ENCODE data around the gene KASH5. TPM values are rescaled to one million over a fixed set of nuclear protein-coding genes. Genes with fewer than 3 reads are reported as not detected.
"Not testable (repeated sequence)": the region's sequence is repeated elsewhere in the genome, so short reads cannot be mapped to it uniquely, and the experiment has no call there.

Gene KASH5
- total RNA-seq, 2 experiments from 2014 or later, result 0.96 to 1.2 TPM

DNA sequence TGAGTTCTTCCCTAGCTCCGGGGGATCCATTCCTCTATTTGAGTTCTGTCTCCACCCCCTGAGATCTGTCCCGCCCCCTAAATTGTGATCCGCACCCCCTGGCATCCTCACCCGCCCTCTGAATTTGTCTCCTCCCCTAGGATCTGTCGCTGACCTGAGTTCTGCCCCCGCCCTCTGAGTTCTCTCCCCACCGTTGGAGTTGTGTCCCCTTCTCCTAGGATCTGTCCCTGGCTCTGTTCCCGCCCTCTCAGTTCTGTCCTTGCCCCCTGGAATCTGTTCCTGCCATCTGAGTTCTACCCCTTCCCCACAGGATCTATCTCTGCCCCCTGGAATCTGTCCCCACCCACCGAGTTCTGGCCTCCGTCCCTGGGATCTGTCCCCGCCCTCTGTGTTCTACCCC, 54.3 kb downstream of the KASH5 start:
- ATAC-seq (no peak), DNase-seq (peak; percentile 54)
- ChIA-PET CTCF (interaction anchor here (0.6 to 1.9 kb wide), 5 partner anchors 12 to 50 kb away, joined by 3 to 5 read pairs (median 3); no protein-coding TSS in a partner anchor), POLR2A (interaction anchor here (0.5 kb wide), 1 partner anchor 585 kb away, joined by 4 read pairs; no protein-coding TSS in a partner anchor)
- Mint-ChIP-seq H3K4me3 (peak overlapping the region; percentile 73), H3K36me3 (ENCODE audit: low read depth) (peaks cover 6% of the 10 kb centered on the region), H3K9me3 (ENCODE audit: low read depth) (no peaks in the 10 kb centered on the region), H3K27me3 (peaks cover 49% of the 10 kb centered on the region), H3K4me1 (peaks cover 28% of the 10 kb centered on the region), H3K27ac (no peak overlapping the region)
- intact Hi-C loops (cut with DNase I, micrococcal nuclease), result loop anchor here (2.0 to 5.0 kb wide), 7 partner anchors 35 to 704 kb away; partner anchors contain the start of genes C19orf73 (in 1 of the 2), PPFIA3 (in 1 of the 2), PRMT1 (in 1 of the 2) and RPS11 (in 1 of the 2)

DNA sequence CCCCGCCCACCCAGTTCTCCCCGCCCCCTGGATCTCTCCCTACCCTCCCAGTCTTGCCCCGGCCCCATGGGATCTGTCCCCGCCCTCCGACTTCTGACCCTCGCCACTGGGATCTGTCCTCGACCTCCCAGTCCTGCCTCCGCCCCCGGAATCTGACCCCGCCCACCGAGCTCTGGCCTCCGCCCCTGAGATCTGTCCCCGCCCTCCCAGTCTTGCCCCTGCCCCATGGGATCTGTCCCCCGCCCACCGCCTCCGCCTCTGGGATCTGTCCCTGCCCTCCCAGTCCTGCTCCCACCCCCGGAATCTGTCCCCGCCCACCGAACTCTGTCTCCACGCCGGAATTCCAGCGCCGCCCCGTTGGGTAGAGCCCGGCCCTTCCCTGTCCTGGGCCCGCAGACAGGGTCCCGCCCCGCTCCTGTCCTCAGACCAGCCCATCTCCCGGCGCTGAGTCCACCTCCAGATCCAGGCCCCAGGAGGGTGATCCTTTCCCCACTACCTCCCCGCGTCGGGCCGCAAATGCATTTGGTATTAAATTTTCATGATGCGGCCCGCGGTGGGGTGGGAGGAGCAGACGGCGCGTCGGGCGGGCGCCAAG, 54.8 kb downstream of the KASH5 start:
- DNase-seq, result peak; percentile 84
- no peak overlapping the region for H3K27ac Mint-ChIP-seq
- peaks cover 11% of the 10 kb centered on the region for H3K36me3 Mint-ChIP-seq (ENCODE audit: low read depth)
- intact Hi-C loops (cut with DNase I, micrococcal nuclease), result loop anchor here (1.0 to 5.0 kb wide), 17 partner anchors 8 to 704 kb away; partner anchors contain the start of genes FLT3LG (in 2 of the 2), PIH1D1 (in 2 of the 2), C19orf73 (in 1 of the 2) and DKKL1 (in 1 of the 2)
- peak; percentile 13 for ATAC-seq
- no peaks in the 10 kb centered on the region for H3K9me3 Mint-ChIP-seq (ENCODE audit: low read depth)
- H3K27me3 Mint-ChIP-seq, result peaks cover 44% of the 10 kb centered on the region
- peaks cover 28% of the 10 kb centered on the region for H3K4me1 Mint-ChIP-seq
- POLR2A ChIA-PET, result interaction anchor here (0.5 kb wide), 1 partner anchor 584 kb away, joined by 4 read pairs; no protein-coding TSS in a partner anchor
- CTCF ChIA-PET, result interaction anchor here (0.7 to 1.9 kb wide), 4 partner anchors 13 to 51 kb away, joined by 3 to 5 read pairs (median 4); no protein-coding TSS in a partner anchor
- peak overlapping the region; percentile 73 for H3K4me3 Mint-ChIP-seq

DNA sequence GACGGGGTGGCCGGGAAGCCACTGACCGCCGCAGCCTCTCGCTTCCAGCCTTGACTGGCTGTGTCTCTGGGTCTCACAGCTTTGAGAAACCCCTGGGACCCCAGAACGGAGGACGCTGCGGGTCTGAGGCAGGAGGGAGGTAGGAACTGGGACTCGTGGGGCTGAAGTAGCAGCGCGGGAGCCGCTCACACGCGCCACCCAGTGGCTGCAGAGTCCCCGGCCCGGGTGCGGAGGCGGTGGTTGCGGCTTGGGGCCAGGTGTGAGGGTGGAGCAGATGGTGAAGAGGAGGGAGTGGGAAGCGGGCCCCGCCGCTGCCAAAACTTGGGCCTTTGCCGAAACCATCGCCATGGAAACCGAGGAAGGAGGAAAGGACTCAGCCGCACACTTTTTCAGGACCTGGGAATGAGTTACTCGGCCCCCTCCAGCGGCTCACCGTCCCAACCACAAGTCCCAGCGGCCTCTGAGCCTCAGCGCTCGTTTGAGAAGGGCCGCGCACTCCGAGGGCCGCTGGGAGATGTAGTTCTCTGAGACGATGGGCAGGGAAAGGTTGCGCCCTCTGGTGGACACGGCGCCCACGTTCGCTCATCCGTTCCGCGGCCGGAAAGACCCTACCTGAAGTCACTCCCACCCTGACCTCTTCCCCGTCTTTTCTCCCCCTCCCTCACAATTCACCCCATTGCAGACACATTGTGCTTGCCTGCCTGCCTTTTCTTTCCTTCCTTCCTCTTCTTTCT, 55.5 kb downstream of the KASH5 start:
- peak; percentile 91 for ATAC-seq
- Mint-ChIP-seq H3K4me1 (peaks cover 33% of the 10 kb centered on the region), H3K4me3 (peak overlapping the region; percentile 73), H3K27ac (peak overlapping the region; percentile 83), H3K9me3 (ENCODE audit: low read depth) (no peaks in the 10 kb centered on the region), H3K27me3 (peaks cover 37% of the 10 kb centered on the region), H3K36me3 (ENCODE audit: low read depth) (peaks cover 17% of the 10 kb centered on the region)
- DNase-seq, result peak; percentile 97
- intact Hi-C loops (cut with DNase I, micrococcal nuclease), result loop anchor here (1.0 to 5.0 kb wide), 17 partner anchors 8 to 705 kb away; partner anchors contain the start of genes FLT3LG (in 2 of the 2), PIH1D1 (in 2 of the 2), C19orf73 (in 1 of the 2) and DKKL1 (in 1 of the 2)
- POLR2A ChIA-PET, result no interaction called here
- CTCF ChIA-PET, result interaction anchor here (0.6 to 1.9 kb wide), 4 partner anchors 22 to 96 kb away, joined by 3 to 5 read pairs (median 3); no protein-coding TSS in a partner anchor

DNA sequence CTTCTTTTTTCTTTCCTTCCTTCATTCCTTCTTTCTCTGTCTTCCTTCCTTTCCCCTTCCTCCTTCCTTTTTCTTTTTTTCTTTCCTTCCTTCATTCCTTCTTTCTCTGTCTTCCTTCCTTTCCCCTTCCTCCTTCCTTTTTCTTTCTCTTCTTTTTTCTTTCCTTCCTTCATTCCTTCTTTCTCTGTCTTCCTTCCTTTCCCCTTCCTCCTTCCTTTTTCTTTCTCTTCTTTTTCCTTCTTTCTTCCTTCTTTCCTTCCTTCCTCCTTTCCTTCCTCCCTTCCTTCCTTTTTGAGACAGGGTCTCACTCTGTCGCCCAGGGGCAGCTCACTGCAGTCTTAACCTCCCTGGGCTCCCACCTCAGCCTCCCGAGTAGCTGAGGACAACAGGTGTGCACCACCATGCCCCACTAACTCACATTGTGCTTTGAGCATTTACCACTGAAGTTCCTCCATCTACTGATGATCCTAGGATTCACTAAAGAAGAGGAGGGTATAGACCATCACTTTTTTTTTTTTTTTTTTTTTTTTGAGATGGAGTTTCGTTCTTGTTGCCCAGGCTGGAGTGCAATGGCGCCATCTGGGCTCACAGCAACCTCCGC, 56.2 kb downstream of the KASH5 start:
- ATAC-seq; H3K9me3 Mint-ChIP-seq (ENCODE audit: low read depth); POLR2A ChIA-PET; DNase-seq: not testable (repeated sequence)
- H3K36me3 Mint-ChIP-seq (ENCODE audit: low read depth), result peaks cover 22% of the 10 kb centered on the region
- CTCF ChIA-PET, result interaction anchor here (0.7 to 2.3 kb wide), 4 partner anchors 10 to 52 kb away, joined by 3 to 7 read pairs (median 4); partner anchors contain the start of gene FLT3LG
- peaks cover 37% of the 10 kb centered on the region for H3K4me1 Mint-ChIP-seq
- H3K4me3 Mint-ChIP-seq, result peak overlapping the region; percentile 73
- H3K27me3 Mint-ChIP-seq, result peaks cover 31% of the 10 kb centered on the region
- intact Hi-C loops (cut with DNase I, micrococcal nuclease), result loop anchor here in 1 of 2 experiments (5.0 kb wide), 1 partner anchor 37 kb away; no protein-coding TSS in a partner anchor
- peak overlapping the region; percentile 42 for H3K27ac Mint-ChIP-seq

DNA sequence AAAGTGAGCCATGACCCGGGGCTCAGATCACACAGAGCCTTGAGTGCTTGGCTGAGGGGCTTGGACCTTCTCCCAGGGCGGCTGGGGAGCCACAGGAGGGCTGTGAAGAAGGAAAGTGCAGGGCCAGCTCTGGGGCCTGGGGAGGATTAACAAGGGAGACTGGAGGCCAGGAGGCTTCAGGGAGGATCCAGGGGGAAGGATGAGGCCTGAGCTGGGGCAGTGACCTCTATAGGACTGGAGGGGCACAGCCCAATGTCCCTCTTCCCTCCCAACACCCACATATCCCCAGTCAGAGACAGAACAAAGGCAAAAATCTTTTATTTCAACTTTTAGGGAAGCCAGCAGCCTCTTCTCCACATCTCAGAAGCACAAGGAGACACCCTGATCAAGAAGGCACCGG, 57.9 kb downstream of the KASH5 start:
- H3K27me3 Mint-ChIP-seq, result peaks cover 14% of the 10 kb centered on the region
- intact Hi-C loops (cut with DNase I, micrococcal nuclease), result no loop called here
- H3K9me3 Mint-ChIP-seq (ENCODE audit: low read depth), result no peaks in the 10 kb centered on the region
- no peak overlapping the region for H3K27ac Mint-ChIP-seq
- CTCF ChIA-PET, result interaction anchor here (0.6 to 2.3 kb wide), 7 partner anchors 24 to 1167 kb away, joined by 3 to 7 read pairs (median 3); partner anchors contain the start of gene FLT3LG
- ATAC-seq (no peak), DNase-seq (no peak)
- POLR2A ChIA-PET, result no interaction called here
- H3K4me1 Mint-ChIP-seq, result peaks cover 46% of the 10 kb centered on the region
- H3K4me3 Mint-ChIP-seq, result no peak overlapping the region
- H3K36me3 Mint-ChIP-seq (ENCODE audit: low read depth), result peaks cover 35% of the 10 kb centered on the region

DNA sequence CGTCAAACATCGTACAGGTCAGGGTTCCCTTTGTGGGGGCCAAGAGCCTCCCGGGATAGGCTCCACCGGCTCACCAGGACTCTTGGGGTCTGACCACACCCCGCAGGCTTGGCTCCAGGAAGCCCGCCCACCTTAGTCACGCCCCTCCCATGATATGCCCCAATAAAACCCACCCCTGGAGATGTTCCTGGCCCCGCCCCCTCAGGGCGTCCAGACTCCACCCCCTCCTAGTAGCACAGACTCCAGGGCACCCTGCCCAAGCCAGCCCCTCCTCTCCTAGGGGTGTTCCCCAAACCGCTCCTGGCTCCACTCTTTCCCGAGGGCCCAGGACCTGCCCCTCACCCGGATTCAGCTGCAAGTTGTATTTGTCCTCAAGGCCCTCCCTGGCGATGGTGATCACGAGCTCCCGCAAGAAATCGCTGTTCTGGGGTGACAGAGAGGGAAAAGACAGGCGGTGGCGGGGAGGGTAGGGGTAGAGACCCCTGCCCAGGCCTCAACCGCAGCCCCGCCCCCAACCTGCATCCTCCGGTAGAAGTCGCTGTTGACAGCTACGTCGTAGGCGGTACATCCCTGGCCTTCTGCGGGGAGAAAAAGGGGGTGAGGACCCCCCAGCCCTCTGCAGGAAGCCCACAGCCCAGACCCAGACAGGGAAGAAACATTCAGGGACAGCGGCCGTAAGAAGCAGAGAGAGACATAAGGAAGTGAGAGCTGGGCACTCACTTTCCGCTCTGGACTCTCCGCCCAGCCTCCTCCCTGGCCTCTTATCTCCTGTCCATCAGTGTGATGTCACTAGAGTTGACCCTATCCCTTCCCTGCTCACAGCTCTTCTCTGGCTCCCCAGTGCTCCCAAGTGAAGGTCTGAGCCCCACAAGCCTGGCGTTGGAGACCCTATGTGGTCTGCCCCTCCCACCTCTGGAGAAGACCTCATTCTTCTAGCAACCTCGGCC, 59.7 kb downstream of the KASH5 start:
- H3K27ac Mint-ChIP-seq, result peak overlapping the region; percentile 47
- peaks cover 43% of the 10 kb centered on the region for H3K36me3 Mint-ChIP-seq (ENCODE audit: low read depth)
- CTCF ChIA-PET, result interaction anchor here (0.8 to 1.2 kb wide), 2 partner anchors 13 to 23 kb away, joined by 4 read pairs; no protein-coding TSS in a partner anchor
- ATAC-seq (no peak), DNase-seq (peak; percentile 59)
- no peak overlapping the region for H3K4me3 Mint-ChIP-seq
- peaks cover under 1% of the 10 kb centered on the region for H3K27me3 Mint-ChIP-seq
- intact Hi-C loops (cut with DNase I, micrococcal nuclease), result no loop called here
- POLR2A ChIA-PET, result interaction anchor here (0.6 kb wide), 2 partner anchors 164 to 185 kb away, joined by 3 read pairs; no protein-coding TSS in a partner anchor
- H3K4me1 Mint-ChIP-seq, result peaks cover 40% of the 10 kb centered on the region
- H3K9me3 Mint-ChIP-seq (ENCODE audit: low read depth), result no peaks in the 10 kb centered on the region

DNA sequence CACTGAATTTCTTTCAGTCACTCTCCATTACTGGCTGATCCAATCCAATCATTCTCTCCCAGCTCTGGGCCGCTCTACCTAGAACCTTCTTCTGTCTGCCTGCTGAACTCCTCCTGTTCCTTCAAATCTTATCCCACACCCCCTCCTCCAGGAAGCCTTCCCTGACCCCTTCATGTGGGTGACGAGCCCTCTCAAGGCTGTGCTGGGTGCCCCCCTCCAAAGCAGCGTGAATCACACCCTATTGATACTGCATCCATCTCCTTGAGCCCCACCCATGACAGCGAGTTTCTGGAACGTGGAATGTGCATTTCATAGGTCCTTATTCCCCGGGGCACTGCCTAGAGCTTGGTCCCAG, 60.4 kb downstream of the KASH5 start:
- Mint-ChIP-seq H3K9me3 (ENCODE audit: low read depth) (no peaks in the 10 kb centered on the region), H3K4me1 (peaks cover 42% of the 10 kb centered on the region), H3K27ac (peak overlapping the region; percentile 47), H3K27me3 (no peaks in the 10 kb centered on the region), H3K4me3 (no peak overlapping the region), H3K36me3 (ENCODE audit: low read depth) (peaks cover 44% of the 10 kb centered on the region)
- intact Hi-C loops (cut with DNase I, micrococcal nuclease), result no loop called here
- DNase-seq (no peak), ATAC-seq (no peak)
- CTCF ChIA-PET, result interaction anchor here (0.8 to 1.2 kb wide), 2 partner anchors 14 to 22 kb away, joined by 4 read pairs; no protein-coding TSS in a partner anchor
- POLR2A ChIA-PET, result interaction anchor here (0.6 kb wide), 1 partner anchor 186 kb away, joined by 3 read pairs; no protein-coding TSS in a partner anchor

DNA sequence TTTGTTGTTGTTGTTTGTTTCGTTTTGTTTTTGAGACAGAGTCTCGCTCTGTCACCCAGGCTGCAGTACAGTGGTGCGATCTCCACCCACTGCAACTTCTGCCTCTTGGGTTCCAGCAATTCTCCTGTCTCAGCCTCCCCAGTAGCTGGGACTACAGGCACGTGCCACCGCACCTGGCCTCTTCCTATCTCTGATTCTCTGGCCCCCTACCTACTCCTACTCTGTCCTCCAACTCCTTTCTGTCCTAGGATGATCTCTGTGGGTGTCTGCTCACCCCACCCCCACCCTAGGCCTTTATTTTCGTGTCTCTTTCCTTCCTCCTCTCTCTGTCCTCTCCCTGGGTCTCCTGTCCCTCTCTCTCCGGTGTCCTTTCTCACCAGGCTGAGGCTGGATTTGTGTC, 62.4 kb downstream of the KASH5 start:
- Mint-ChIP-seq H3K4me3 (peak overlapping the region; percentile 100), H3K27ac (peak overlapping the region; percentile 100), H3K36me3 (ENCODE audit: low read depth) (peaks cover 52% of the 10 kb centered on the region), H3K4me1 (peaks cover 41% of the 10 kb centered on the region), H3K27me3 (no peaks in the 10 kb centered on the region), H3K9me3 (ENCODE audit: low read depth) (no peaks in the 10 kb centered on the region)
- ChIA-PET POLR2A (no interaction called here), CTCF (interaction anchor here (1.9 kb wide), 1 partner anchor 20 kb away, joined by 8 read pairs; no protein-coding TSS in a partner anchor)
- DNase-seq (no peak), ATAC-seq (no peak)
- intact Hi-C loops (cut with DNase I, micrococcal nuclease), result loop anchor here (5.0 kb wide), 3 partner anchors 37 to 813 kb away; partner anchors contain the start of genes AP2A1 (in 1 of the 2), DBP (in 1 of the 2) and RPL13A (in 1 of the 2)

DNA sequence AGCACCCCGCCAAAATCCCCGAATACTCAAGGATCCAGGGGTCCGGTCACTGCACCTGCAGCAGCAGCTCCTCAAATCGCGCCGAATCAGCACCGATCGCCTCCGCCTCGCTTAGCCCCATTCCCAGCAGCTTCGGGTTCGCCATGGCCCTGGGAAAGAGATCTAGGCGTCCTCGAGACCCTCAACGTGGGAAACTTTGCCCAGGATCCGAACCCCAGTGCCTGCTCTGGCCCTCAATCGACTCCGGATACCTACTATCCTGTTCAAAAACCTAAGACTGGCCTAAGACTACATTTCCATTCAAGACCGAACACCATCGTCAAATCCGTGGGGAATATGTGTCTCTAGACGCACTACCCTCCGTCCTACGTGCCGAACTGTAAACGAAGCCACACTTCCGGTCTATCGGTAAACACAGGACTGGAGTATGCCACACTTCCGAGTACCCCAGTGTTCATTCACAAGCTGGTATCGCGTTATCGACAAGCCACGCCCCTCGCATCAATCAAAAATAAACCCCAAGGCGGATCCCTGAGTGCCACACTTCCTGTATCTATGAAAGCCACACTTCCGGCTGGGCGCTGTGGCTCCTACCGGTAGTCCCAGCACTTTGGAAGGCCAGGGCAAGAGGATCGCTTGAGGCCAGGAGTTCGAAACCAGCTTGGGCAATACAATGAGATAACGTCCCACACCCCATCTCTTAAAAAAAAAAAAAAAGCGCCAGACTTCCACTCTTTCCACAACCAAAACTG, 63.6 kb downstream of the KASH5 start, which contains the start of gene PIH1D1:
TSS of gene PIH1D1 (minus strand) at position 385 of the 752 bp plus-strand sequence. CDS start at position 145, 240 bp downstream.
- DNase-seq (peak; percentile 98), ATAC-seq (peak; percentile 71)
- Mint-ChIP-seq H3K9me3 (ENCODE audit: low read depth) (no peaks in the 10 kb centered on the region), H3K4me1 (peaks cover 50% of the 10 kb centered on the region), H3K27ac (peak within 1 kb of the TSS; percentile 100), H3K4me3 (peak within 1 kb of the TSS; percentile 100), H3K27me3 (no peaks in the 10 kb centered on the region), H3K36me3 (ENCODE audit: low read depth) (peaks cover 53% of the 10 kb centered on the region)
- ChIA-PET POLR2A (interaction anchor here (0.6 to 3.4 kb wide), 7 partner anchors 18 to 158 kb away, joined by 3 to 18 read pairs (median 5); partner anchors contain the start of gene RPS11), CTCF (interaction anchor here (0.6 to 1.9 kb wide), 10 partner anchors 19 to 338 kb away, joined by 3 to 8 read pairs (median 3); partner anchors contain the start of gene RPS11)
- intact Hi-C loops (cut with DNase I, micrococcal nuclease), result loop anchor here (1.0 to 5.0 kb wide), 8 partner anchors 8 to 814 kb away; partner anchors contain the start of genes AP2A1 (in 1 of the 2), DBP (in 1 of the 2), NOSIP (in 1 of the 2) and RPL13A (in 1 of the 2)

Data from activated CD4-positive, alpha-beta T cell treated with anti-CD3 and anti-CD28 coated beads for 36 hours (primary cell).